Measurements from ENCODE around the gene GSS. TPM values are rescaled to one million over a fixed set of nuclear protein-coding genes. Genes with fewer than 3 reads are reported as not detected.

The GSS gene
- total and polyA plus RNA-seq, 2 donors (not counting 3 experiments of a cell fraction or from before 2014, with no cell fraction given), result 47.9 to 65.1 TPM

DNA sequence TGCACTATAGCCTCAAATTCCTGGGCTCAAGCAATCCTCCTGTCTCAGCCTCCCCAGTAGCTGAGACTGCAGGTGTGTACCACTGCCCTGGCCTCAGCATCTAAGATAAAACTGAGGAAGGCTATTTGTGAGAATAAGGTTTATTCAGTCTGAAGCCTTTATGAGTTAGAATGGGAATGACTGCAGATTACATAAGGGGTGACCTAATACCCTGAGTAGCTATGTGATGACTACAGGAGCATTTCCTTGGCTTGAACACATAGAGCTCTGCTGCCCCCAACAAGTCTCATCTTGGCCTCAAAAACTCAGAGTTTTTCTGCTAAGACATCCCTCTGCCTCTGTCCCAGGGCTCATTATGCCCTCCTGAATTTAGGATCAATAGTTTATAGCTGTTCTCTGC is 7.6 kb downstream of the GSS start:
- ChIA-PET POLR2A (interaction anchor here (0.7 kb wide), 1 partner anchor 1139 kb away, joined by 3 read pairs; no protein-coding TSS in a partner anchor), CTCF (interaction anchor here (0.6 to 1.6 kb wide), 5 partner anchors 32 to 75 kb away, joined by 3 to 21 read pairs (median 3); partner anchors contain the start of genes ACSS2 and GGT7)
- H3K36me3 ChIP-seq (ENCODE audit: control insufficient read depth in 2 of 2, extremely low read depth in 1 of 2, insufficient read depth in 2 of 2, low read length in 2 of 2), result peaks cover 0 to 2% of the 10 kb centered on the region in 2 experiments
- no peak for DNase-seq (ENCODE audit: low read depth, low spot score)
- BruUV-seq (replicated peaks), result no TSS peak
- no peaks in the 10 kb centered on the region for H4K20me1 ChIP-seq (replicated peaks; ENCODE audit: control insufficient read depth, extremely low read depth, insufficient read depth, low read length)
- no peaks in the 10 kb centered on the region for H3K27me3 ChIP-seq (ENCODE audit: control insufficient read depth in 2 of 2, insufficient read depth in 2 of 2, low read length in 2 of 2)
- no peak for FAIRE-seq
- intact Hi-C loops (cut with micrococcal nuclease), result no loop called here
- TF ChIP-seq JUN (IDR thresholded peaks at IDR 0.05; ENCODE audit: borderline replicate concordance, insufficient read depth, insufficient read length, low read depth) (no peak), GATA2 (IDR thresholded peaks at IDR 0.05; ENCODE audit: insufficient read depth, insufficient read length, low read depth, low read length) (no peak)
- TF ChIP-seq, protein P1, sequence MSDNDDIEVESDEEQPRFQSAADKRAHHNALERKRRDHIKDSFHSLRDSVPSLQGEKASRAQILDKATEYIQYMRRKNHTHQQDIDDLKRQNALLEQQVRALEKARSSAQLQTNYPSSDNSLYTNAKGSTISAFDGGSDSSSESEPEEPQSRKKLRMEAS (IDR thresholded peaks at IDR 0.05; ENCODE audit: insufficient read depth, insufficient read length), result no peak
- H3K4me2 ChIP-seq (ENCODE audit: insufficient read depth, low read length), result no peak overlapping the region
- H3K27ac ChIP-seq (ENCODE audit: insufficient read depth, low read depth, low read length), result no peak overlapping the region
- peaks cover 3% of the 10 kb centered on the region for H3K4me1 ChIP-seq (ENCODE audit: control insufficient read depth, extremely low read depth, insufficient read depth, low read length)
- H3K9me1 ChIP-seq (replicated peaks; ENCODE audit: control insufficient read depth, extremely low read depth, insufficient read depth, low read length), result no peaks in the 10 kb centered on the region
- H3K79me2 ChIP-seq (ENCODE audit: control insufficient read depth, insufficient read depth, low read length), result no peaks in the 10 kb centered on the region
- no peak overlapping the region for H3K4me3 ChIP-seq (replicated peaks in 1 of 3; ENCODE audit: insufficient read depth in 1 of 3, low read depth in 1 of 3, low read length in 3 of 3)
- dilution Hi-C loops (cut with MboI; ENCODE audit: extremely low pct_ligation_motif_present, low sequenced_read_pairs), result no loop called here
- no peak overlapping the region for H3K9ac ChIP-seq (replicated peaks; ENCODE audit: extremely low read depth, insufficient read depth, low read length)
- no peaks in the 10 kb centered on the region for H3K9me3 ChIP-seq (replicated peaks; ENCODE audit: control insufficient read depth, insufficient read depth, low read length)
- no peak overlapping the region for H2AFZ ChIP-seq (ENCODE audit: low read depth, low read length)

DNA sequence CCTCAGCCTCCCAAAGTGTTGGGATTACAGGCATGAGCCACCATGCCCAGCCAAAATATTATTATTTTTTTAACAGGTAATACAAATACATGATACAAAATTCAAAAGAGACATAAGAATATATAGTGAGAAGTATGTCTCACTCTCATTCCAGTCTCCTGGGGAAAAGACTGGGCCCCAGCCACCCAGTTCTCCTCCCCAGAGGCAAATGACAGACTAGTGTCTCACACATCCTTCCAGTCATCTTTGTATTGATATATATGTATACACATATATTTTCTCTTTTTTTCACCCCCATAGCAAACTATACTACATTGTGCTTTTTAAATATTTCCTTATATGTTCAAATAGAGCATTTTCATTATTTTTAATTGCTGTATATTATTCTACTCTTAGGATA is 8.3 kb downstream of the GSS start:
- Histone ChIP-seq H3K4me1 (ENCODE audit: control insufficient read depth, extremely low read depth, insufficient read depth, low read length) (no peaks in the 10 kb centered on the region), H3K9me3 (replicated peaks; ENCODE audit: control insufficient read depth, insufficient read depth, low read length) (no peaks in the 10 kb centered on the region), H3K9me1 (replicated peaks; ENCODE audit: control insufficient read depth, extremely low read depth, insufficient read depth, low read length) (no peaks in the 10 kb centered on the region), H2AFZ (ENCODE audit: low read depth, low read length) (no peak overlapping the region), H3K4me3 (replicated peaks in 1 of 3; ENCODE audit: insufficient read depth in 1 of 3, low read depth in 1 of 3, low read length in 3 of 3) (no peak overlapping the region), H3K36me3 (ENCODE audit: control insufficient read depth in 2 of 2, extremely low read depth in 1 of 2, insufficient read depth in 2 of 2, low read length in 2 of 2) (peaks cover 2 to 4% of the 10 kb centered on the region in 2 experiments), H3K9ac (replicated peaks; ENCODE audit: extremely low read depth, insufficient read depth, low read length) (no peak overlapping the region), H3K79me2 (ENCODE audit: control insufficient read depth, insufficient read depth, low read length) (no peaks in the 10 kb centered on the region), H3K27me3 (ENCODE audit: control insufficient read depth in 2 of 2, insufficient read depth in 2 of 2, low read length in 2 of 2) (no peaks in the 10 kb centered on the region), H3K27ac (ENCODE audit: insufficient read depth, low read depth, low read length) (no peak overlapping the region), H4K20me1 (replicated peaks; ENCODE audit: control insufficient read depth, extremely low read depth, insufficient read depth, low read length) (no peaks in the 10 kb centered on the region), H3K4me2 (ENCODE audit: insufficient read depth, low read length) (no peak overlapping the region)
- FAIRE-seq (no peak), DNase-seq (ENCODE audit: low read depth, low spot score) (no peak)
- ChIA-PET CTCF (no interaction called here), POLR2A (no interaction called here)
- dilution Hi-C loops (cut with MboI; ENCODE audit: extremely low pct_ligation_motif_present, low sequenced_read_pairs) (no loop called here), intact Hi-C loops (cut with micrococcal nuclease) (no loop called here)
- TF ChIP-seq GATA2 (IDR thresholded peaks at IDR 0.05; ENCODE audit: insufficient read depth, insufficient read length, low read depth, low read length), result no peak
- TF ChIP-seq JUN (IDR thresholded peaks at IDR 0.05; ENCODE audit: borderline replicate concordance, insufficient read depth, insufficient read length, low read depth), result no peak
- TF ChIP-seq MYC (IDR thresholded peaks at IDR 0.05; ENCODE audit: low read depth, low read length), result no peak
- TF ChIP-seq, protein P2, sequence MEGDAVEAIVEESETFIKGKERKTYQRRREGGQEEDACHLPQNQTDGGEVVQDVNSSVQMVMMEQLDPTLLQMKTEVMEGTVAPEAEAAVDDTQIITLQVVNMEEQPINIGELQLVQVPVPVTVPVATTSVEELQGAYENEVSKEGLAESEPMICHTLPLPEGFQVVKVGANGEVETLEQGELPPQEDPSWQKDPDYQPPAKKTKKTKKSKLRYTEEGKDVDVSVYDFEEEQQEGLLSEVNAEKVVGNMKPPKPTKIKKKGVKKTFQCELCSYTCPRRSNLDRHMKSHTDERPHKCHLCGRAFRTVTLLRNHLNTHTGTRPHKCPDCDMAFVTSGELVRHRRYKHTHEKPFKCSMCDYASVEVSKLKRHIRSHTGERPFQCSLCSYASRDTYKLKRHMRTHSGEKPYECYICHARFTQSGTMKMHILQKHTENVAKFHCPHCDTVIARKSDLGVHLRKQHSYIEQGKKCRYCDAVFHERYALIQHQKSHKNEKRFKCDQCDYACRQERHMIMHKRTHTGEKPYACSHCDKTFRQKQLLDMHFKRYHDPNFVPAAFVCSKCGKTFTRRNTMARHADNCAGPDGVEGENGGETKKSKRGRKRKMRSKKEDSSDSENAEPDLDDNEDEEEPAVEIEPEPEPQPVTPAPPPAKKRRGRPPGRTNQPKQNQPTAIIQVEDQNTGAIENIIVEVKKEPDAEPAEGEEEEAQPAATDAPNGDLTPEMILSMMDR (IDR thresholded peaks at IDR 0.05; ENCODE audit: extremely low read depth in 1 of 2, insufficient read depth in 1 of 2, low read depth in 1 of 2, low read length in 2 of 2), result no peak
- no TSS peak for BruUV-seq (replicated peaks)

Measured in endothelial cell of umbilical vein (primary cell).